Endometrial microvascular endothelial cells (primary cell): ENCODE results near the gene JTB. TPM values are rescaled to one million over a fixed set of nuclear protein-coding genes. Genes with fewer than 3 reads are reported as not detected.

ENCODE experiments used
- in situ Hi-C: cut with HindIII; loops from 2 replicates; pipeline ENCODE4 v1.10.0; 2017; ENCODE audit warnings: low sequenced_read_pairs, low pct_unique_long_range_greater_than_20kb; ENCODE audit errors: inconsistent ontology term
- total RNA-seq: library from RNA; depleted of rRNA; stranded (reverse); fragments of >200 nt; gene quantifications from one replicate; pipeline ENCODE4 v1.2.3, GENCODE V29; 2015; ENCODE audit errors: inconsistent ontology term

JTB gene
- total RNA-seq, 1 donor from 2014 or later: 221 TPM

- in situ Hi-C loops: no loop called here
Observed at GRCh38 chr1:153940756-153941155, 36.7 kb downstream of the JTB start.

GRCh38 chr1:153939476-153939875 is 38.0 kb downstream of the JTB start:
- in situ Hi-C loops: no loop called here

GRCh38 chr1:153938996-153939395 is 38.5 kb downstream of the JTB start:
- in situ Hi-C loops: no loop called here

GRCh38 chr1:153937331-153937730 is 40.1 kb downstream of the JTB start:
- in situ Hi-C loops: no loop called here

GRCh38 chr1:153936011-153936802 is 41.3 kb downstream of the JTB start:
- in situ Hi-C loops: no loop called here

GRCh38 chr1:153934746-153935145 is 42.7 kb downstream of the JTB start:
- in situ Hi-C loops: no loop called here

GRCh38 chr1:153933955-153934354 is 43.5 kb downstream of the JTB start:
- in situ Hi-C loops: no loop called here

- in situ Hi-C loops: no loop called here
Observed at GRCh38 chr1:153933430-153933829, 44.0 kb downstream of the JTB start.

GRCh38 chr1:153932156-153933131 is 45.0 kb downstream of the JTB start:
- in situ Hi-C loops: no loop called here

GRCh38 chr1:153929981-153930948 is 47.2 kb downstream of the JTB start:
- in situ Hi-C loops: no loop called here

GRCh38 chr1:153929426-153929825 is 48.0 kb downstream of the JTB start:
- in situ Hi-C loops: no loop called here

- in situ Hi-C loops: no loop called here
Observed at GRCh38 chr1:153928791-153929341, 48.6 kb downstream of the JTB start.

GRCh38 chr1:153928245-153928644 is 49.2 kb downstream of the JTB start:
- in situ Hi-C loops: no loop called here

GRCh38 chr1:153926405-153926804 is 51.1 kb downstream of the JTB start:
- in situ Hi-C loops: no loop called here

Other genes with a start within 250 kb of the JTB start
- gene INTS3, start 249.6 kb downstream of the JTB start, total RNA-seq: 21.0 TPM
- 18.0 TPM for gene SLC27A3, start 202.3 kb downstream of the JTB start, total RNA-seq
- gene GATAD2B, start 54.7 kb downstream of the JTB start, total RNA-seq: 7.4 TPM
- gene DENND4B, start 31.0 kb downstream of the JTB start, total RNA-seq: 15.6 TPM
- gene CRTC2, start 19.1 kb downstream of the JTB start, total RNA-seq: 17.7 TPM
- 108 TPM for gene SLC39A1, start 14.1 kb downstream of the JTB start, total RNA-seq
- gene CREB3L4, start 9.8 kb downstream of the JTB start, total RNA-seq: 6.0 TPM
- 39.7 TPM for gene RAB13, start 8.7 kb upstream of the JTB start, total RNA-seq
- gene RPS27, start 13.1 kb upstream of the JTB start, total RNA-seq: 940 TPM
- gene NUP210L, start 177.4 kb upstream of the JTB start, total RNA-seq: not detected
- 973 TPM for gene TPM3, start 214.4 kb upstream of the JTB start, total RNA-seq
- gene CFAP141, start 228.7 kb upstream of the JTB start, total RNA-seq: not detected
- 82.6 TPM for gene UBAP2L, start 243.3 kb upstream of the JTB start, total RNA-seq